Measurements from ENCODE around the gene SLC25A26. TPM values are rescaled to one million over a fixed set of nuclear protein-coding genes. Genes with fewer than 3 reads are reported as not detected.

The SLC25A26 gene
- total and polyA plus RNA-seq, 9 donors, result 17.3 to 32.3 (median 22.6) TPM

- Histone ChIP-seq H3K9me3 (no peaks in the 10 kb centered on the region), H3K4me1 (ENCODE audit: insufficient read depth) (no peaks in the 10 kb centered on the region), H3K4me3 (no peak overlapping the region), H3K27me3 (no peaks in the 10 kb centered on the region), H3K27ac (no peak overlapping the region), H3K36me3 (no peaks in the 10 kb centered on the region)
- intact Hi-C loops (cut with DNase I), result no loop called here
- no peak for TF ChIP-seq CTCF (IDR thresholded peaks at IDR 0.05)
- no peak for TF ChIP-seq EP300 (IDR thresholded peaks at IDR 0.05)
- no peak for TF ChIP-seq POLR2A (IDR thresholded peaks at IDR 0.05)
- DNase-seq, result no peak
- WGBS, 3 donors, result 92 to 96% (median 93%) methylated on average over 6 of the region's 6 CpGs
These were observed 105.5 kb downstream of the SLC25A26 start for GRCh38 chr3:66326340-66326739.

- 95 to 99% (median 97%) methylated on average over 2 of the region's 2 CpGs for WGBS, 3 donors
These were observed 114.9 kb downstream of the SLC25A26 start for GRCh38 chr3:66335671-66336070.

DNA sequence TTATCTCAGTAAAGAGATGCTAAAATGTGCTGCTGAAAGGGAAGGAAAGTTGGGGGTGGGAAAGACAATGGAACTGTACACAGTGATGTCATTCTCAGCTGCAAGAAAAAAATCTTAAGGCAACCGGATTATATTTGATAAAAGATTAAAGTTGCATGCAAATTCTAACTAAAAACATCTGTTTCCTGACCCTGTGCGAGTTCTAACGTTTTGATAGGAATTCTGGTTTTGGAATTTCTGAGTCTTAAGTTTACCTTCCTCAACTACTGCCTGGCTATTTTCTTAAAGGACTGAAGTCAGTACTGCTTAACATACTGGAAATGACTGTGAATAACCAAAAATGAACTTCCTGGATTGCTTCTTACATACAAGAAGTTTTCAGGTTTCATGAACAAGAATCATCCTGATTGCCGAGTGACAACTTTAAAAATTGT lies 115.5 kb downstream of the SLC25A26 start:
- DNase-seq, result no peak
- Histone ChIP-seq H3K27me3 (no peaks in the 10 kb centered on the region), H3K36me3 (no peaks in the 10 kb centered on the region), H3K4me1 (ENCODE audit: insufficient read depth) (no peaks in the 10 kb centered on the region), H3K27ac (no peak overlapping the region), H3K9me3 (no peaks in the 10 kb centered on the region), H3K4me3 (no peak overlapping the region)
- TF ChIP-seq POLR2A (IDR thresholded peaks at IDR 0.05) (no peak), CTCF (IDR thresholded peaks at IDR 0.05) (no peak), EP300 (IDR thresholded peaks at IDR 0.05) (no peak)
- 22 to 29% (median 24%) methylated on average over 4 of the region's 4 CpGs for WGBS, 3 donors
- intact Hi-C loops (cut with DNase I), result no loop called here

More at GRCh38 chr3:66335671-66336070, 114.9 kb downstream of the SLC25A26 start:
- H3K27me3 ChIP-seq, result no peaks in the 10 kb centered on the region
- H3K9me3 ChIP-seq, result no peaks in the 10 kb centered on the region
- intact Hi-C loops (cut with DNase I), result no loop called here
- H3K27ac ChIP-seq, result no peak overlapping the region
- TF ChIP-seq EP300 (IDR thresholded peaks at IDR 0.05) (no peak), CTCF (IDR thresholded peaks at IDR 0.05) (no peak), POLR2A (IDR thresholded peaks at IDR 0.05) (no peak)
- no peaks in the 10 kb centered on the region for H3K4me1 ChIP-seq (ENCODE audit: insufficient read depth)
- DNase-seq, result no peak
- H3K36me3 ChIP-seq, result no peaks in the 10 kb centered on the region
- H3K4me3 ChIP-seq, result no peak overlapping the region

DNA sequence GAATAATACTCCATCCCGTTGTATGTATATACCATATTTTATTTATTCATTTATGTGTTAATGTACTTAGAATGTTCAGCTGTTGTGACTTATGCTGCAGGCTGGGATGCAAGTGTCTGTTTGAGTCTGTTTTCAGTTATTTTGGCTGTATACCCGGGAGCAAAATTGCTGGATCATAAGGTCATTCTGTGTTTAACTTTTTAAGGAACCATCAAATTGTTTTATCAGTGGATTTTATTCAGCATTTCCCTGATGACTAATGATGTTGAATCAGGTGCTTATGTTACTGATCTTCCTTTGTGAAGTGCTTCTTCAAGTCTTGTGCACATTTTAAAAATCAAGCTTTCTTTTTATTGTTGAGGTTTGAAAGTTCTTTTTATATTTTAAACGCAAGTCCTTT lies 118.1 kb downstream of the SLC25A26 start:
- no peaks in the 10 kb centered on the region for H3K9me3 ChIP-seq
- WGBS, 3 donors, result 48 to 61% (median 52%) methylated on average over 3 of the region's 3 CpGs
- no peak overlapping the region for H3K27ac ChIP-seq
- H3K27me3 ChIP-seq, result no peaks in the 10 kb centered on the region
- H3K4me3 ChIP-seq, result no peak overlapping the region
- TF ChIP-seq EP300 (IDR thresholded peaks at IDR 0.05) (no peak), CTCF (IDR thresholded peaks at IDR 0.05) (no peak), POLR2A (IDR thresholded peaks at IDR 0.05) (no peak)
- H3K36me3 ChIP-seq, result no peaks in the 10 kb centered on the region
- no peaks in the 10 kb centered on the region for H3K4me1 ChIP-seq (ENCODE audit: insufficient read depth)
- DNase-seq, result no peak
- intact Hi-C loops (cut with DNase I), result no loop called here
